Activated gamma-delta T cell (primary cell): ENCODE results near the gene WDR82.

Source experiments
- DNase-seq: peaks from one replicate; lab custom pipeline; 2025; lab: John Stamatoyannopoulos, UW

The WDR82 gene

GRCh38 chr3:52308308-52308707, 29.9 kb upstream of the WDR82 start:
- no peak for DNase-seq

DNA sequence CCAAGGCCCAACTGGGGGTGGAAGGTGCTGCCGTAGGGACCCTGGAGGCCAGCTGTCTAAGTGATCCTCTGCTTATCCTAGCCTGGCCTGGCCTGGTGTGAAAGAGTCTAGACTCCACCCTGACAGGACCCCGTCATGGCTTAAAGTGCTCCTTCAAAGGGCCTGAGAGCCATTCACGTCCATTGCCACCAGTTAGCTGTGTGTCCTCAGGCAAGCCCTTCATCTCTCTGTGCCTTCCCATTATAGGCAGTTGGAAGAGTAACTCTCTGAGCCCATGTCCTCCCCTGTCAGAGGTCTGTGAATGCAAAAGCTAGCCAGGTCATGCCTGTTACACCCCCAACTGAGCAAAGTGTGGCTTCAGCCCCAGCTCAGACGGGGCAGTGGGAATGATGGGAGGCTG, 28.5 kb upstream of the WDR82 start:
- DNase-seq: no peak

DNA sequence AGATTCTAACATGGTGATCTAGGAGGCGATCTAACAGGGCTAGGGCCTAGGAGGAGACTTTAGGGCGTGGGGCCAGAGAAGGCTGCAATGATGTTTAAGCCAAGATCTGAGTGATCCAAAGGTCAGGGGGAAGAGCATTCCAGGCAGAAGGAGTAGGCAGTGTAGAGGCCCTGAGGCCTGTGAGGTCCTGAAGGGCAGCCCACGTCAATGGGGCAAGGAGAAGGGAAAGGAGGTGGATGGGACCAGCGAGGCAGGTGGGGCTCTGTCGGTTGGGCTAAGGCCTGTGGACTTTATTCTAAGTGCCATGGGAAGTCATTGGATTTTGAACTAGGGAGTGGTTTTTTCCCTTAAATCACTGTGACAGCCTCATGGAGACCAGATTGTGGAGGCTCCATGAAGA, 27.5 kb upstream of the WDR82 start:
- no peak for DNase-seq

- no peak for DNase-seq
These were observed 25.4 kb upstream of the WDR82 start for GRCh38 chr3:52303811-52304210.

DNA sequence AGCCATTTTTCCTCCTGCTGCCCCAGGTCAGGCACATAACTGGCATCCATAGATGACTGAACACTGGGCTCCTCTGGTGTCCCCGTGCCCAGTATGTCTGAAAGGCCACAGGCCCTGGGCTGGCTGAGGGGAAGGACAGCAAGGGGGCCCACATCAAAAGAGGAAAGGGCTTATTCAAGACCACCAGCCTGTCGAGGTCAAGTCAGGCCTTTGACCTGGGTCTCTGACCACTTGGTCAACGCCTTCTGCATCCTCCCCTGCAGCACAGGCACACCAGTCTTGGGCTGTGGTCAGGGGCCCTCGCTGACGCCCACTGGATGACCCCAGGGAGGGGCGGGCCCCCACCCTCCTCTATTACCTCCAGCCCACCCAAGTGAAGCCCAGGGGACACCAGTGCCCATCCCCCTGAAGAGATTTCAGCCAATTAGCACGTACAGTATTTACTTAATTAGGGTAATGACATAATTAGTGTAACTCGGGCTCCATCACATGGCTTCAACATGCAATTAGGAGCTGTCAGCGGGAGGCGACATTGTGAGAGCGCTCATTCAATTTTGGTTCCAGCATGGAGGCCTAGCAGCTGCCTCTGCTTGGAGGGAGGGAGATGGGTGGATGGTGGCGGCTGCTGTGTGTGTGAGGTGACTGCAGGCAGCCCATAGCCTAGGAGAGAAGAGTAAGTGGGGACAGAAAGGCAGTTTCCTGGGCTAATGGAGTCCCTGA, 24.1 kb upstream of the WDR82 start:
- DNase-seq: no peak

- DNase-seq: no peak
These were observed 21.6 kb upstream of the WDR82 start for GRCh38 chr3:52299879-52300611.

GRCh38 chr3:52299247-52299878, 20.9 kb upstream of the WDR82 start:
- no peak for DNase-seq

- no peak for DNase-seq
These were observed 20.0 kb upstream of the WDR82 start for GRCh38 chr3:52298149-52299098.

DNA sequence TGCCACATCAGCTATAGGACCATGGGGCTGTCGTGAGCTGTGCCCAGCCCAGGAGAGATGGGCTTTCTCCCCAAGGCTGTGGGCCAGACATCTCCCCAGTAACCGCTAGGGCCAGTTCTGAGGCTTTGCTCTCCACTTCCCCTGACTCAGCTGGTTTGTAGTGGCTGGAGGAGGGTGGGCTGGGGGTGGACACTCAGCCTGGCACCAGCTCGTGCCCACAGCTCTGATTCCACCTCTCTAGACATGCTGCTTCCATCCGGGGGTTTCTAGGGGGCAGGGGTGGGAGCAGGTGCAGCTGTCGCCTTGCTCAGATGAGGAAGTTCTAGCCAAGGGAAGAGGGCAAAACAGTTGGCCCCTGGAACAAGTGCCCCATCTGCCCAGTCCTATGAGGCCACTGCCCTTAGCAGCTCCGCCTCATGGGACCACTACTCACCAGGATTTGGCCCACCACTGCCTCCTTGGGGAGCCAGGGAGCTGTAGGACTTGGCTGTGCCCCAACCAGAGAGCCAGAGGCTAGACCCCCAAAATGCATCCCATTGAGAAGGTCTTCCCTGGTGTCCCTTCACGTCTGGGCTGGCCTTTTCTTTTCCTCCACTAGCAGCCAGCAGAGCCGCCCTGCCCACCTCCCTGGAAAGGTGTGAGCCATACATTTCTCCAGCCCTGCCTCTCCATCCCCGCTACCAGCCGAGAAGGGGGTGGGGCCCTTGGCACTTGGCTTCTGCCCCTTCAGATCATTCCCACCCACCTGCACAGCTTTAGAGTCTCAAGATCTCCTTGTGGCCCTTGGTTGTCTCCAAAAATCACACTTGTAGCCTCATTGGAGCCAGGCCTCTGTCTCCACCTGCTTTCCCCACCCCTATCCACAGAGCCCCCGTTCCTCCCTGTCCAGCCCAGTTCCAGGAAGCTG, 19.0 kb upstream of the WDR82 start:
- no peak for DNase-seq

DNA sequence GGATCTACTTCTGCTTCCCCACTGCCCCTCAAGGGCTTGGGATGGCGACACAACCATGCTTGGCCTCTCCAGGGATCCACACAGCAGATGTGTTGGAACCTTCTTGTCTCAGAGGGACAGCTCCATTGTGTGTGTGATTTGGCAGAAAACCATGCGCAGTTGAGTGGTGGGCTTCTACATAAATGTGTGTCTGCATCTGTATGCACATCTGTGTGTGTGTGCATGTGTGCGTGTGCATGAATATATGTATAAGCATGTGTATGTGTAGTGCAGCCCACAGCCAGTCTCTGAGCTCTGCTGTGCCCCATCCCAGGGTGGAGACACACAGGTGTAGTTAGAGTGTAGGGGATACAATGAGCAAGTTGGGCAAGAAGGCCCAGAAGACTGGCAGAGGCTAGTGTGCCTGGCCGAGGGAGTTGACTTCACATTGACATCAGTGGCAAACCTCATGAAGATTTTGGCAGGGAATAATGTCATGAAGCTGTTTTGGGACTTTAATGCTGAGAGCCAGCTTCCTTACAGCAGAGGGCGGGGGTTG, 17.3 kb upstream of the WDR82 start:
- DNase-seq: no peak

DNA sequence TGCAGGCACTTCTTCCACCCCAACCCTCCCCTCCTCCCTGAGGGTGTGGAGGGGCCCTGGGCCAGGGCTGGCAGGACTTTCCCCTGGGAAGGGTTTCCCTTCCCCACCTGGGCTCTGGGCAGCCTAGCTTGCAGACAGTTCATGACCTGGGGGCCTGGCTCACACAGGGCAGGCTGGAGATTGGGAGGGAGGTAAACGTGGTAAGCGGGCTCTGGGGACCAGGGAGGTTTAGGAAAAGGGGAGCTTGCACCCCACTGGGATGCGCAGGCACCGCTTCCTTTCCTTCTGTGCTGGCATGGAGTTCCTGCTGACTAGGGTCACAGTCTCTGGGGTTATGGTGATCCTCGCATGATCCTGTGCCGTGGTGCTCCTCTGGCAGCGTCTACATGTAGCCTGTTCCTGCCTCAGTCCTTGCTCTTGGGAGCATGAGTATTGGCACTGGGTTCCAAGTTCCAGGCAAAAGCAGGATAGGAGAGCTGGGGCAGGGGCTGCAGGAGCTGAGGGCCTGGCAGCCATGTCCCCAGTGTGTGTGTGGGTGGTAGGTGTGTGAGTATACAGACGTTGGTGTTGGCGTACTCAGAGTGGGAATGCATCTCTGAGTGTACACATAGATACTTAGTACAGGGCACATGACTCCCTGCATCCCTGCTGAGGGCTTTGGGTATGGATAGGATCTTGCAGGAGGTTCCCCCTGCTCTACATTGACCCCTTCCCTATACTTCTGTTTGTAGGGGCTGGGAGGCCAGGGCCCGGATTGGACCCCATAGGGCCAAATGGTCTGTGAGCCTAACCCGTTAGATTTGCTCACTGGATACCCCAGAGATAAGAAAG, 16.1 kb upstream of the WDR82 start:
- no peak for DNase-seq

GRCh38 chr3:52293491-52294319, 15.3 kb upstream of the WDR82 start:
- DNase-seq: no peak

GRCh38 chr3:52292247-52293065, 14.0 kb upstream of the WDR82 start:
- DNase-seq: no peak

DNA sequence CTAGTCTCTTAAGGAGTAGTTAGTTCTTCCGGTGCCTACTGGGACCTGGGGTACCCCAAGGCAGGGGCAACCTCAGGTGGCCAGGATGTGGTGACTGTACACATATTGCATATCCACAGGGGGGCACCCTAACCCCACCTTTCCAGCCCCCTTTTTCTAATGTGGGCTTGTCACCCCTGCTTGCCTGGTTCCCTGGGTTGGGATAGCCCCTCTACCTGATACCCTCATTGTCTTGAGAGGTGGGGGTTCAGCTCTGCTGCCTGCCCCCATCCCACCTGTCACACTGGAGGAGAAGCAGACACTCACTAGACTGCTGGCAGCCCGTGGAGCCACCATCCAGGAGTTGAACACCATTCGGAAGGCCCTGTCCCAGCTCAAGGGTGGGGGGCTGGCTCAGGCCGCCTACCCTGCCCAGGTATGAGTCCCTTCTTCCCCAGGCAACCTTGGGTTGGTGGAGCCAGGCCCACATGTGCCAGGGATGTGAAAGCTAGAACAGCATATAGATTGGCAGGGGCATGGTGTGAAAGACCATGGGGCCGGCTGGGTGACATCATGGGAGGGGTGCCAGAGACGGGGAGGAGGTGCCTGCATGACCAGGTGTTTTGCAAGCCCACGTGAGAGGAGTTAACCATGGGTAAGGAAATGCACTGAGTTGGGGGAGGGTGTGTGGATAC, 13.2 kb upstream of the WDR82 start:
- no peak for DNase-seq

DNA sequence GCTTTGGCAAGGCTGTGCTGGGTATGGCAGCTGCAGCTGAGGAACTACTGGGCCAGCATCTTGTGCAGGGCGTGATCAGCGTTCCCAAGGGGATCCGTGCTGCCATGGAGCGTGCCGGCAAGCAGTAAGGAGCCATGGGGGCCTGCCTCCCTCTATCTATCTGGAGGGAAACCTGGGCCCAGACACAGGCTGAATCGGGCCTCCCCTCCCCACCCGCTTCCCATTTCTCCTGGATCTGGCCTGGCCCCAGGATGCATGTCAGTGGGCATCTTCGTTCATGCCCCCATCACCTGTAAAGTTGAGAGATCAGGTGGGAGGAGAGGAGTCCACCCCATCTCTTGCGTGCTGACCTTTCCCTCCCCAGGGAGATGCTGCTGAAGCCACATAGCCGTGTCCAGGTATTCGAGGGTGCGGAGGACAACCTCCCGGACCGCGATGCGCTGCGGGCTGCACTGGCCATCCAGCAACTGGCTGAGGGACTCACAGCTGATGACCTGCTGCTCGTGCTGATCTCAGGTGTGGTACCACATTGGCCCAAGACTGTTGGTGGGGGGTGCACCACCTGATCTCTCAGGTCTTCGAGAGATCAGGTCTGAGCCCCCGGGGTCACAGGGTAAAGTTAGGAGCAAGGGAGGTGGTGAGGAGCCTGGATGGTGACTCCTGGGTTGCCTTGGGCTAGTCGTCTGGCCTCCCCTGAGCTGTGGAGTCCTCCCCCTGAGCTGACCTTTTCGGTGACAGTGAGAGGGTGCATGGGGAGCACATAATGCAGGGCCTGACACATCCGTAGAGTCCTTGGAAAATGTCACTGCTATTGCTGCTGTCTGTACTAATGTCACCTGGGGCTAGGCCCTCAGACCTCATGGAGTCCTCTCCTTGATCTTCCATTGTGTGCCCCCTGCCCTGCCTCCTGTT, 12.4 kb upstream of the WDR82 start:
- DNase-seq: no peak
